ENCODE data around the gene TTLL11. TPM values are rescaled to one million over a fixed set of nuclear protein-coding genes. Genes with fewer than 3 reads are reported as not detected.

The TTLL11 gene
- total and polyA plus RNA-seq, 2 experiments from 2014 or later = 0.57 to 1.4 TPM

GRCh38 chr9:121816449-121816817 is 276.7 kb downstream of the TTLL11 start:
- Mint-ChIP-seq H3K27ac (no peak overlapping the region), H3K4me1 (peaks cover 70% of the 10 kb centered on the region), H3K36me3 (ENCODE audit: low read depth) (no peaks in the 10 kb centered on the region), H3K4me3 (no peak overlapping the region), H3K27me3 (ENCODE audit: insufficient read depth, low read depth, poor library complexity) (peaks cover 34% of the 10 kb centered on the region), H3K9me3 (no peaks in the 10 kb centered on the region)
- Histone ChIP-seq H3K4me1 (ENCODE audit: insufficient read depth) (peaks cover 24% of the 10 kb centered on the region), H4K20me1 (replicated peaks; ENCODE audit: insufficient read depth) (no peaks in the 10 kb centered on the region), H3K27me3 (ENCODE audit: insufficient read depth) (no peaks in the 10 kb centered on the region; the same call in 1 of the 2 replicates), H3K4me2 (no peak overlapping the region), H3K4me3 (no peak overlapping the region), H3K79me2 (replicated peaks; ENCODE audit: insufficient read depth) (no peaks in the 10 kb centered on the region), H2AFZ (peak overlapping the region; percentile 80; the same call in 1 of the 2 replicates), H3F3A (replicated peaks; ENCODE audit: low read depth) (0 out of 2 replicates have a peak, but pooled peaks cover 16% of the 10 kb centered on the region), H3K9me2 (ENCODE audit: insufficient read depth) (no peaks in the 10 kb centered on the region), H3K36me3 (ENCODE audit: insufficient read depth) (no peaks in the 10 kb centered on the region), H3K27ac (ENCODE audit: low read depth) (no peak overlapping the region)
- ATAC-seq (no peak), DNase-seq (ENCODE audit: low spot score) (no peak)
- no peak for TF ChIP-seq ZNF462 (CRISPR knock-in tag; IDR thresholded peaks at IDR 0.05)
- TF ChIP-seq EZH2phosphoT487 (IDR thresholded peaks at IDR 0.05; ENCODE audit: unreplicated experiment) = no peak
- TF ChIP-seq EZH2 (IDR thresholded peaks at IDR 0.05; ENCODE audit: low read depth, unreplicated experiment) = no peak
- no peak for TF ChIP-seq STAT1 (IDR thresholded peaks at IDR 0.05; ENCODE audit: unreplicated experiment)
- TF ChIP-seq NANOG (IDR thresholded peaks at IDR 0.05; ENCODE audit: borderline replicate concordance) = no peak
- TF ChIP-seq REST (IDR thresholded peaks at IDR 0.05; ENCODE audit: unreplicated experiment) = no peak
- TF ChIP-seq CTCF (conservative IDR thresholded peaks at IDR 0.05; ENCODE audit: low read depth in 2 of 2) = no peak
- no peak for TF ChIP-seq CREB1 (CRISPR knock-in tag; IDR thresholded peaks at IDR 0.05; ENCODE audit: low read depth)
- no peak for TF ChIP-seq ETS1 (IDR thresholded peaks at IDR 0.05)
- TF ChIP-seq POLR2AphosphoS5 (IDR thresholded peaks at IDR 0.05; ENCODE audit: low read depth) = no peak
- TF ChIP-seq ZNF331 (CRISPR knock-in tag; IDR thresholded peaks at IDR 0.05; ENCODE audit: low read depth) = no peak
- no peak for TF ChIP-seq ZNF114 (CRISPR knock-in tag; IDR thresholded peaks at IDR 0.05)
